Activated CD4-positive, alpha-beta T cell treated with anti-CD3 and anti-CD28 coated beads, Interleukin-2, amount 10 ng/mL, durations not matched to agents 7 days and 5 days (primary cell): Measurements from ENCODE around the gene KRT38. TPM values are rescaled to one million over a fixed set of nuclear protein-coding genes. Genes with fewer than 3 reads are reported as not detected.

Experiments
- CTCF ChIA-PET: fragments of 350-600 bp; sonication (Branson Sonifier 250); formaldehyde crosslinking; loops from one replicate; lab custom pipeline; 2021; ENCODE audit warnings: antibody characterized with exemption; lab: Charles Lee
- POLR2A ChIA-PET: fragments of 350-600 bp; sonication (Branson Sonifier 250); formaldehyde crosslinking; loops from one replicate; lab custom pipeline; 2021; ENCODE audit warnings: antibody characterized with exemption; lab: Charles Lee
- DNase-seq: peaks from one replicate; pipeline ENCODE4 v3.0.0-alpha.2; 2020
- H3K27ac Mint-ChIP-seq: one replicate; pipeline ENCODE4 v1.8.0; 2021; ENCODE audit warnings: mild to moderate bottlenecking, moderate library complexity, mixed read lengths
- H3K27me3 Mint-ChIP-seq: one replicate; pipeline ENCODE4 v1.8.0; 2021; ENCODE audit warnings: mixed read lengths
- H3K36me3 Mint-ChIP-seq: one replicate; pipeline ENCODE4 v1.8.0; 2021; ENCODE audit warnings: low read depth, mixed read lengths
- H3K4me1 Mint-ChIP-seq: one replicate; pipeline ENCODE4 v1.8.0; 2021; ENCODE audit warnings: mixed read lengths
- H3K4me3 Mint-ChIP-seq: one replicate; pipeline ENCODE4 v1.8.0; 2021; ENCODE audit warnings: mild to moderate bottlenecking, moderate library complexity, mixed read lengths
- H3K9me3 Mint-ChIP-seq: one replicate; pipeline ENCODE4 v1.8.0; 2021; ENCODE audit warnings: mixed read lengths
- total RNA-seq, 2 experiments: library from RNA; stranded (reverse); gene quantifications; one replicate each; pipeline ENCODE4 v1.2.3, GENCODE V29; 2021

The KRT38 gene
- total RNA-seq, 2 experiments from 2014 or later: not detected

DNA sequence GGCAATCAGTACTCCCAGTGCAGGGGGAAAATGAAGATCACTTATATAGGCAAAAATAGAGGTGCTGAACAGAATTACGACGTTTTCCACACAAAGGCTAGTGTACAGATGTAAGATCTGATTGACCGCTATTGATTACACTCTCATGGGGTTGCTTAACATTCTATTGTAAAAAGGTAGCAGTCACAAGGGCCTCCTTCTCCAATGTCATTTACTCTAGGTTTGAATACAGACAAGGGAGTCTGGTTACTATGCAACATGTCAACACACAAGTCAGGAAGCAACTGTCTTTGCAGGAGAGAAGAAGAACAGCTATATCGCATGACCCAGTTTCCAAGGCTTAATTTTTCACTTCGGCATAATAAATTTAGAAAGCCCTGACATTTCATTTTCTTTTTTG, 24.3 kb downstream of the KRT38 start:
- H3K4me1 Mint-ChIP-seq: no peaks in the 10 kb centered on the region
- POLR2A ChIA-PET: no interaction called here

DNA sequence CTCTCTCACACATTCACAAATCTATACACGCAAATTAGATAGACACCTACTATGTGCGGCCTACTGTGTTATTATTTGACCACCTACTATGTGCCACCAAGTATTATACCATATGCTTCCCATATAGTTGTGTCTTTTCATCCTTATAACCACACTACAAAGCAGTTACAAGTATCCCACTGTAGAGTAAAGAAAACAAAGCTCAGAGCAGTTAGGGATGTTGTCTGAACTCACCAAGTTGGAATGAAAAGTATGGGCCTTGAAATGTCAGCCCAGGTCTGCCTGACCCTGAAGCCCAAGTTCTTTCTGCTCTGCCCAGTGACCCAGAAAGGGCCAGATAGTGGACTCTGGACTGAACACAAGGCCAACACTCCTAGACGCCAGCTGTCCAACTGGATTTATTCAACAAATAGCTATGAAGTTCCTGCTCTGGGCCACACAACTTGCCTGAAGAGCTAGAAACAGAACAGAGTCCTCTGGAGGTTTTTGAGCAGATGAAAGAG, 24.9 kb downstream of the KRT38 start:
- ChIA-PET POLR2A (no interaction called here), CTCF (interaction anchor here (1.4 kb wide), 1 partner anchor 7 kb away, joined by 3 read pairs; no protein-coding TSS in a partner anchor)
- Mint-ChIP-seq H3K27ac (no peak overlapping the region), H3K9me3 (no peaks in the 10 kb centered on the region), H3K27me3 (no peaks in the 10 kb centered on the region), H3K4me1 (no peaks in the 10 kb centered on the region), H3K36me3 (no peaks in the 10 kb centered on the region), H3K4me3 (no peak overlapping the region)
- no peak for DNase-seq

More for the DNA sequence above, 24.3 kb downstream of the KRT38 start:
- H3K27ac Mint-ChIP-seq: no peak overlapping the region
- no peak overlapping the region for H3K4me3 Mint-ChIP-seq
- H3K36me3 Mint-ChIP-seq: no peaks in the 10 kb centered on the region
- CTCF ChIA-PET: interaction anchor here (1.4 kb wide), 1 partner anchor 8 kb away, joined by 3 read pairs; no protein-coding TSS in a partner anchor
- H3K9me3 Mint-ChIP-seq: no peaks in the 10 kb centered on the region
- peaks cover 1% of the 10 kb centered on the region for H3K27me3 Mint-ChIP-seq
- no peak for DNase-seq

DNA sequence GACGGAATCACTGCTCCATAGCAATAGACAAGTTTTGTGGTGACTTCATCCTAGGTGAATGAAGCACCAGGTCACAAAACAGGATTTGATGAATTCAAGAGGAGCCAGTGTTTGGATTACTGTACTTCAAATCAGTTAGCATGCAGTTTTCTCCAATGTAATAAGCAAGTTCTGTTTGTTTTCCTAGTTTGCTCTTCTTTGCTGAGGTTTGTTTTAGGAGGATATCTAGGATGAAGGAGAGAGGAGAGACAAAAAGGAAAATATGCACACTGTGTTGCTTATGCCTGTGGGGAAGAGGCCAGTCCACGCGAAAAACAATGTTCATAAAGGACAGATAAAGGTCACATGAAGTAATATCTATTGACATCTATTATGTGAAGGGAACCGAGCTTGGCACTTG, 25.4 kb downstream of the KRT38 start:
- H3K27me3 Mint-ChIP-seq: no peaks in the 10 kb centered on the region
- no peak overlapping the region for H3K27ac Mint-ChIP-seq
- no peak overlapping the region for H3K4me3 Mint-ChIP-seq
- no peak for DNase-seq
- H3K36me3 Mint-ChIP-seq: no peaks in the 10 kb centered on the region
- H3K9me3 Mint-ChIP-seq: no peaks in the 10 kb centered on the region
- ChIA-PET CTCF (no interaction called here), POLR2A (no interaction called here)
- no peaks in the 10 kb centered on the region for H3K4me1 Mint-ChIP-seq

DNA sequence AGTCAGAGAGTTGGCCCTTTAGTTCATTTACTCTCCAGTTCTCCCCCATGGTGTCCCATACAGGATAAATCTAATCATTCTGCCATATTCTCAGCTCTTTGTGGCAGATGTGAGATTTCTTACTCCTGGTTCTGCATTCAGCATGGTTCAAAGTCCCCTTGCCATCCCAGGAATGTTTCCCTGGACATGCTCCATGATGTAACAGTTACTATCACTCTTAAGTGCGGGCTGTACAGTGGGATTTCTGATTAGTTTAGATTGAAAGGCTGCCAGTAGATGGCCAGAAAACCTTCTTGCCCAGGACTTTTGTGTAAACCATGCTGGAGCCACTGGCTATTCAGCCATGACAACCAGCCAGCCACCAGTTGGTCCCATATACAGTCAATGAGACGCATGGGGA, 26.8 kb downstream of the KRT38 start:
- H3K4me3 Mint-ChIP-seq: no peak overlapping the region
- H3K27ac Mint-ChIP-seq: no peak overlapping the region
- CTCF ChIA-PET: interaction anchor here (1.8 kb wide), 1 partner anchor 9 kb away, joined by 3 read pairs; no protein-coding TSS in a partner anchor
- no peaks in the 10 kb centered on the region for H3K9me3 Mint-ChIP-seq
- POLR2A ChIA-PET: no interaction called here
- no peaks in the 10 kb centered on the region for H3K36me3 Mint-ChIP-seq
- H3K4me1 Mint-ChIP-seq: peaks cover 9% of the 10 kb centered on the region
- no peak for DNase-seq
- no peaks in the 10 kb centered on the region for H3K27me3 Mint-ChIP-seq

DNA sequence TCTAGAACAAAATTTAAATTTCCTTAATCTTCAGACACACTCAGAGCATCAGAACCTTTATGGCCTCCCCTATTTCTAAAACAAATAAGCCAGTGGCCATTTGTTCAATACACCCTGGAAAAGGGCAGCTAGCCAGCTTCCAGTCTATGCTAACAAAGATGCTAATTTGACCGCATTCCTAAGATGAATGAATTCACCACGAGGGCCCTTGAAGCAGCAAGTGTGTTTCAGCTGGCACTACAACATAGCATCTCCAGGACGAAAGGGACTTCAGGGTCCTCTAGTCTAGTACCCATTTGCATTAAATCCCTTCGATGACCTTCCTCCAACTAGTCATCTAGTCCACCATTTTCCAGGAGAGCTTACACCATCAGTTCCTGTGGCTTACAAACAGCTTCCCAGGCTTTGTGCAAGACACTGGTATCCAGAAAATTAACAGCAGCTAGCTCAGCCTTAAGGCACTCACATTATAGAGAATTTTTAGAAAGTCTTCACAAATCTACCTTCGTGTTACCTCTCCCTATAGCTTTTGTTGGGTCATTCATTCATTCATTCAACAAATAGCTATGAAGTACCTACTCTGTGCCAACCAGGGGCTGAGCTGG, 27.3 kb downstream of the KRT38 start:
- Mint-ChIP-seq H3K36me3 (no peaks in the 10 kb centered on the region), H3K4me1 (peaks cover 11% of the 10 kb centered on the region), H3K4me3 (no peak overlapping the region), H3K9me3 (no peaks in the 10 kb centered on the region), H3K27ac (no peak overlapping the region), H3K27me3 (no peaks in the 10 kb centered on the region)
- CTCF ChIA-PET: interaction anchor here (1.8 kb wide), 1 partner anchor 8 kb away, joined by 3 read pairs; no protein-coding TSS in a partner anchor
- POLR2A ChIA-PET: no interaction called here
- DNase-seq: no peak

DNA sequence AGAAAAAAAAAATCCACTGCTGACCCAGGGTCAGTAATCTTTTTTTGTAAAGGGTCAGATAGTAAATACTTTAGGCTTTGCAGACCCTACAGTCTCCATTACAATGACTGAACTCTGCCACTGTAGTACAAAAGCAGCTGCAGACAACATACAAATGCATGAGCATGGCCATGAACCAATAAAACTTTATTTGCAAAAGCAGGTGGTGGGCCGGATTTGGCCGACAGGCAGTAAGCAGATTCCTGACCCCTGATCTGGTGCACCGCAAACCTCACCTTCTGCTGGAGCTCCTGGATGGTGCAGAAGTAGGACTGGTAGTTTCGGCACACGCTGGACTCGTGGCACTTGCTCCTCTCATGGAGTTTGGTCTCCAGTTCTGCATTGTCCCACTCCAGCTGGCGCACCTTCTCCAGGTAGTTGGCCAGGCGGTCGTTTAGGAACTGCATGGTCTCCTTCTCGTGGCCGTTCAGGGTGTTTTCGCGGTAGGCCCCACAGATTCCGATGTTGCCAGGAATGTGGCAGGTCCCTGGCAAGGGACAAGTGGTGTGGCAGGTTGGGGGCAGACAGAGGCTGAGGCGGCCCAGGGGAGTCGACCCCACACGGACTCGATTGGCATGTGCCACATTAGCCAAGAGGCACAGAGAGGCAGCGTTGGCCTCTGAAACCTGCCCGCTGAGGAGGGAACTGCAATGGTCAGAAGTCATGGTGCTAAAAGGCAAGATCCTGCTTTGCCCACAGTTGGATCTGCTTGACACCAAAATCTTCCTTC, 29.5 kb downstream of the KRT38 start:
- CTCF ChIA-PET: interaction anchor here (0.6 kb wide), 1 partner anchor 592 kb away, joined by 3 read pairs; no protein-coding TSS in a partner anchor
- H3K4me3 Mint-ChIP-seq: no peak overlapping the region
- no peaks in the 10 kb centered on the region for H3K9me3 Mint-ChIP-seq
- peaks cover 11% of the 10 kb centered on the region for H3K4me1 Mint-ChIP-seq
- H3K27ac Mint-ChIP-seq: no peak overlapping the region
- H3K27me3 Mint-ChIP-seq: no peaks in the 10 kb centered on the region
- POLR2A ChIA-PET: no interaction called here
- DNase-seq: no peak
- H3K36me3 Mint-ChIP-seq: no peaks in the 10 kb centered on the region

DNA sequence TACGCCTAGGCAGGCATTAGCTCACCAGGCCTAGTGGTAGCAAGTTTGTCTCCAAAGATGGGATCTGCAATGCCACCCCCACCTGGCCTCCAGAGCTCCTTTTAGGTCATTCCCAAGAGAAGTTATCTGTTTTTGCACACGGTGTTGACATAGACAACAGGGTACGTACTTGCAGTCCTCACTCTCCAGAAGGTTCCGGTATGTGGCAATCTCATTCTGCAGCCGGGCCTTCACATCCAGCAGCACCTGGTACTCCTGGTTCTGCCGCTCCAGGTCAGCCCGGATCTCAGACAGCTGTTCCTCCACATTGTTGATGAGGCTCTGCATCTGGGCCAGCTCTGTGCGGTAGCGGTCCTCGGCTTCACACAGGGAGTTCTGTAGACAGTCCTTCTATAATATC, 33.6 kb downstream of the KRT38 start:
- H3K27me3 Mint-ChIP-seq: no peaks in the 10 kb centered on the region
- ChIA-PET POLR2A (no interaction called here), CTCF (interaction anchor here (0.5 to 1.2 kb wide), 2 partner anchors 66 to 348 kb away, joined by 4 to 5 read pairs; no protein-coding TSS in a partner anchor)
- H3K4me1 Mint-ChIP-seq: peaks cover 36% of the 10 kb centered on the region
- H3K4me3 Mint-ChIP-seq: no peak overlapping the region
- DNase-seq: no peak
- no peaks in the 10 kb centered on the region for H3K36me3 Mint-ChIP-seq
- H3K27ac Mint-ChIP-seq: no peak overlapping the region
- peaks cover 3% of the 10 kb centered on the region for H3K9me3 Mint-ChIP-seq

DNA sequence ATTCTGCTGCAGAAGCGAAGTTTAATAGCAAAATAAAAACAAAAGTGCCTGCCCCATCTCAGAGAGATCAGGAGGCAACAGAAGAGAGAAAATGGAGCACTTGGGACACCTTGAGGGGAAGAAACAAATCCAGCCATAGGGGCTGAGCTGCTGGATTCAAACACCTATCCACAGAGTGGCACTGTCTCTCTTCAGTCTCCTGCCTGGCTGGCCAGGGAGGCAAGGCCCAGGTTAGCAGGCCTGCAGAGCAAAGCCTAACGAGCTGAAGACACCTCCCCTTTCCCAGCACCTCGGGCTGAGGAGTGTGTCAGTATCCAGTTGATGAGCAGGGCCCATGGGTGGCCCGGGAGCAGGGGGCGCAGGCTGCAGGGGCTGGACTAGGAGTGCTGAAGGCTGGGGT, 34.6 kb downstream of the KRT38 start:
- no peak overlapping the region for H3K4me3 Mint-ChIP-seq
- no peaks in the 10 kb centered on the region for H3K36me3 Mint-ChIP-seq
- peaks cover 38% of the 10 kb centered on the region for H3K4me1 Mint-ChIP-seq
- CTCF ChIA-PET: no interaction called here
- POLR2A ChIA-PET: no interaction called here
- H3K27ac Mint-ChIP-seq: no peak overlapping the region
- H3K27me3 Mint-ChIP-seq: no peaks in the 10 kb centered on the region
- no peak for DNase-seq
- peaks cover 5% of the 10 kb centered on the region for H3K9me3 Mint-ChIP-seq

DNA sequence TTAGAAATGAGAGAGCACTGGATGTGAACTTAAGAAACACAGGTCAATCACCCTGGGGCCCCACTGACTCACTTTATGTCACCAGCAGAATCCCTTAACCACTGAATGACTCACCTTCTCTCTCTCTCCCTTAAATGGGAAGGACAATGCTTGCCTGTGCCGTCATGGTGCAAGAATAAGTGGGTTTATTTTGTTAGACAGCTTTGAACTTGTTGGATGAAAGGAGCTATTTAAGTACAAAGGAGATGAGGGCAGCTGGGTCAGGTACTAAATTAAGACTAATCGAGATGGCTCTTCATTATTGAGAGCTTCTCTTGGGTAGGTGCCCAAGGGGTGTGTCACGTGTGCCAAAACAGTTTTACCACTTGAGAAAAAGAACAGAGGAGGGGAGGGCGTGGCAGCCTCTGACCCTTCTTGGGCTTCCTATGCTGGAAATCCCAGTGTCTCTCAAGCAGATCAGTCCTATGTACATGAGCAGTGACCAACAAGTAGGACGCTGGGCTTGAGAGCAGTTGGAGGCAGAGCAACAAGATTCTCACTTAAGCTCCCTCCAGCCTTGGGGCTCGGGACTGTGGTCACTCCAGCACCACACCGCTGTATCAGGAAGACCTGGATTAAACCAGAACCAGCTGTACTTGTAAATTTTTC, 36.6 kb downstream of the KRT38 start:
- H3K4me3 Mint-ChIP-seq: no peak overlapping the region
- H3K9me3 Mint-ChIP-seq: peaks cover 5% of the 10 kb centered on the region
- H3K27ac Mint-ChIP-seq: no peak overlapping the region
- CTCF ChIA-PET: interaction anchor here (0.6 to 2.5 kb wide), 7 partner anchors 13 to 1229 kb away, joined by 3 to 10 read pairs (median 4); partner anchors contain the start of gene KRT34
- DNase-seq: no peak
- POLR2A ChIA-PET: no interaction called here
- no peaks in the 10 kb centered on the region for H3K36me3 Mint-ChIP-seq
- peaks cover 30% of the 10 kb centered on the region for H3K4me1 Mint-ChIP-seq
- no peaks in the 10 kb centered on the region for H3K27me3 Mint-ChIP-seq

DNA sequence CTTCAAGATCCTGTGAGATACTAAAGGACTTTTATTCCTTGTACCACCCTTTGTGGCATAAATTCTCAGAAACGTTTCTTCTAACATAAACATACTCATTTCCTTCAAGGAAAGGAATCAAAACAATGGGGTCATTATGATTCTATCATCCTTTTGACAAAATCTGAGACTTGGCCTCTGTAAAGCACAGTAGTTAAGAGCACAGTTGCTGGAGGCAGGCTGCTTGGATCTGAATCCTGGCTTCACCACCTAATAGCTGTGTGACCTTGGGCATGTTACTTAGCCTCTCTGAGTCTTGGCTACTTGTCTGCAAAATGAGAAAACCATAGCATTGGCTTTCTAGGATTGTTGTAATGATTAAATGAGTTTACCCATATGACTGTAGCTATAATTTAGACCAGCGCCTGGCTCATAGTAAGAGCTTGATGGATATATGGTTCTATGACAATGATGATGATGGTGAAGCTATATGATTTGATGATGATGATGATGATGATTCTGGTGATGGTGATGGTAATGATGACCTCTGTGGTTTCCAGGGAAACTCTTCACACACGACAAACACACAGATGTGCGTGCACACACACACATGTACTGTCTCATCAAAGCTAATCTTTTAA, 37.3 kb downstream of the KRT38 start:
- no peak for DNase-seq
- no peaks in the 10 kb centered on the region for H3K36me3 Mint-ChIP-seq
- peaks cover 5% of the 10 kb centered on the region for H3K9me3 Mint-ChIP-seq
- peak overlapping the region; percentile 1 for H3K27ac Mint-ChIP-seq
- CTCF ChIA-PET: interaction anchor here (0.6 to 2.5 kb wide), 7 partner anchors 12 to 1228 kb away, joined by 3 to 10 read pairs (median 4); partner anchors contain the start of gene KRT34
- POLR2A ChIA-PET: no interaction called here
- no peaks in the 10 kb centered on the region for H3K27me3 Mint-ChIP-seq
- H3K4me3 Mint-ChIP-seq: no peak overlapping the region
- peaks cover 27% of the 10 kb centered on the region for H3K4me1 Mint-ChIP-seq

DNA sequence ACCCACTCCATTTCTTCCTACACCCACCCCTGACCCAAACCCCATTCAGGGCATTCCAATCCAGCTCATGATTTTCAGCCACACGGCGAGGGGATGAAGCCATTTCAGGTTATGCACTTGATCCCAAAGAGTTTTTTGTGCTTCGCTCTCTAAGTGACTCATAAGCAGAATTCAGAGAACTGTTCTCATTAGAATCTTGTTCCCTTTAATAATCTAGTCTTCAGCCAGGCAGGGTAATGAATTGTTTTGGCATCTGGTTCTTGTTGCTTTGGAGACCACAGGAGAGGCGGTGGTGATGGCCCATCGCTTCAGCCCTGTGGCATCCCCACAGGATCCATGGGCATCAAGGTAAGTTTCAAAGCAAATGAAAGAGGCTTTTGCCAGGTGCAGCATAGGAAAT, 38.6 kb downstream of the KRT38 start:
- no peak for DNase-seq
- peaks cover 5% of the 10 kb centered on the region for H3K9me3 Mint-ChIP-seq
- H3K27me3 Mint-ChIP-seq: no peaks in the 10 kb centered on the region
- no peak overlapping the region for H3K4me3 Mint-ChIP-seq
- no peak overlapping the region for H3K27ac Mint-ChIP-seq
- no peaks in the 10 kb centered on the region for H3K36me3 Mint-ChIP-seq
- ChIA-PET CTCF (no interaction called here), POLR2A (no interaction called here)
- H3K4me1 Mint-ChIP-seq: peaks cover 27% of the 10 kb centered on the region

DNA sequence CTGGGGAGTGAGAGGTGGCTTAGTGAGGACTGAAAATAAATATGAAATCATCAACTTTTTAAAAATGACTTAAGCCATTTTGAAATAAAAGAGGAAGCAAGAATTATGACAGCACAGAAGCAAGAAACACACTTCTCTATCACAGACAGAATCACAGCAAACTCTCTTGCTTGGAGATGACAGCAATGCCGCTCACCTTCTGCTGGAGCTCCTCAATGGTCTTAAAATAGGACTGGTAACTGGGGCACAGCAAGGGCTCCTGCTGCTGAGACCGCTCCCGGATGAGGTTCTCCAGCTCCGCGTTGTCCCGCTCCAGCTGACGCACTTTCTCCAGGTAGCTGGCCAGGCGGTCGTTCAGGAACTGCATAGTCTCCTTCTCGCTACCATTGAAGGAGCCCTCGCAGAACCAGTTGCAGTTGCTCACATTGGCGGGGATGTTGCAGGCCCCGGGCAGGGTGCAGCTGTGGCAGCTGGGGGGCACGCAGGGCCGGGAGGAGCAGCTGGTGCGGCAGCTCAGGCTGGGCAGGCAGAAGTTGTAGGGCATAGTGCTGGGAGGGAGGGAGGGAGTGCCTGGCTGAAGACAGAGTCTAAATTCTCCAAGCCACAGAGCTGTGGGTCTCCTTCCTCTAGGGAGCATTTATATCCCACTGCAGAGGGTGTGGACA, 43.7 kb downstream of the KRT38 start, which contains the start of gene KRT31:
KRT31 (minus strand) TSS at position 613 of the 665 bp plus-strand sequence; CDS start at position 544, 69 bp downstream.
- Mint-ChIP-seq H3K4me1 (peaks cover 1% of the 10 kb centered on the region), H3K36me3 (no peaks in the 10 kb centered on the region), H3K4me3 (no peak within 1 kb of the TSS), H3K9me3 (peaks cover under 1% of the 10 kb centered on the region), H3K27me3 (no peaks in the 10 kb centered on the region), H3K27ac (peak within 1 kb of the TSS; percentile 68)
- CTCF ChIA-PET: no interaction called here
- POLR2A ChIA-PET: no interaction called here
- no peak for DNase-seq
